GM18508 (cell line): ENCODE results near the gene OR6C70.

Source experiments
- ATAC-seq: cut with Tn5 transposase; IDR thresholded peaks from one replicate; pipeline ENCODE4 v1.9.1; 2021; ENCODE audit warnings: moderate number of reproducible peaks; ENCODE audit not compliant: insufficient read depth, unreplicated experiment

The OR6C70 gene

GRCh38 chr12:55420307-55420962 lies 49.5 kb downstream of the OR6C70 start:
- ATAC-seq, result no peak
